ENCODE results near the gene SPEG. TPM values are rescaled to one million over a fixed set of nuclear protein-coding genes. Genes with fewer than 3 reads are reported as not detected.

SPEG gene
- total RNA-seq, 2 experiments from 2014 or later = 1.3 to 1.4 TPM

Other genes starting within 250 kb of the SPEG start
- 10 to 100 TPM; 32.6 to 33.6 TPM for gene ZFAND2B, start 228.1 kb upstream of the SPEG start, total RNA-seq
- 1 to 10 TPM; 7.0 to 7.5 TPM for gene ABCB6, start 215.9 kb upstream of the SPEG start, total RNA-seq
- 10 to 100 TPM; 26.0 to 27.7 TPM for gene ATG9A, start 205.2 kb upstream of the SPEG start, total RNA-seq
- gene ANKZF1, start 205.0 kb upstream of the SPEG start, total RNA-seq = 10 to 100 TPM; 87.7 to 88.5 TPM
- 1 to 10 TPM; 2.1 TPM for gene GLB1L, start 189.4 kb upstream of the SPEG start, total RNA-seq
- gene STK16, start 189.4 kb upstream of the SPEG start, total RNA-seq = 10 to 100 TPM; 33.7 to 35.5 TPM
- gene TUBA4B, start 181.6 kb upstream of the SPEG start, total RNA-seq = not detected
- gene TUBA4A, start 180.9 kb upstream of the SPEG start, total RNA-seq = 100 to 1,000 TPM; 112 to 116 TPM
- 10 to 100 TPM; 24.6 to 24.9 TPM for gene DNAJB2, start 155.5 kb upstream of the SPEG start, total RNA-seq
- gene PTPRN, start 125.4 kb upstream of the SPEG start, total RNA-seq = not detected
- not detected for gene RESP18, start 102.1 kb upstream of the SPEG start, total RNA-seq
- 10 to 100 TPM; 67.1 to 74.2 TPM for gene DNPEP, start 46.9 kb upstream of the SPEG start, total RNA-seq
- gene DES, start 16.5 kb upstream of the SPEG start, total RNA-seq = not detected
- 10 to 100 TPM; 25.2 to 28.4 TPM for gene GMPPA, start 64.0 kb downstream of the SPEG start, total RNA-seq
- gene ASIC4, start 79.6 kb downstream of the SPEG start, total RNA-seq = not detected
- gene CHPF, start 109.0 kb downstream of the SPEG start, total RNA-seq = 1 to 10 TPM; 8.5 to 9.0 TPM
- gene TMEM198, start 109.2 kb downstream of the SPEG start, total RNA-seq = 1 to 10 TPM in 1 of 2 experiments, under 1 TPM in 1; 0.86 to 1.1 TPM
- 1 to 10 TPM; 1.5 to 1.6 TPM for gene OBSL1, start 136.7 kb downstream of the SPEG start, total RNA-seq
- gene INHA, start 137.5 kb downstream of the SPEG start, total RNA-seq = not detected
- 10 to 100 TPM; 32.1 TPM for gene STK11IP, start 163.0 kb downstream of the SPEG start, total RNA-seq
- gene SLC4A3, start 192.8 kb downstream of the SPEG start, total RNA-seq = not detected

Measured in activated naive CD4-positive, alpha-beta T cell treated with anti-CD3 and anti-CD28 coated beads for 36 hours (primary cell).